Measurements from ENCODE around the gene CUL3.
"Not testable (repeated sequence)": the region's sequence is repeated elsewhere in the genome, so short reads cannot be mapped to it uniquely, and the experiment has no call there.

Gene CUL3

GRCh38 chr2:224585211-224586088 is at the start of gene CUL3:
Gene CUL3, minus strand, starts transcription at chr2:224585363. Its CDS starts 354 bp downstream, at chr2:224585009.
- H3K4me1 ChIP-seq (ENCODE audit: control insufficient read depth, insufficient read depth, low read length) = peaks cover 7% of the 10 kb centered on the region
- H3K4me3 ChIP-seq (ENCODE audit: low read length) = peak within 1 kb of the TSS; percentile 86
- H3K36me3 ChIP-seq (ENCODE audit: control insufficient read depth, insufficient read depth, low read length) = no peaks in the 10 kb centered on the region
- peak within 1 kb of the TSS; percentile 89 for H3K9ac ChIP-seq (ENCODE audit: low read length)
- peak within 1 kb of the TSS; percentile 92 for H3K27ac ChIP-seq (ENCODE audit: low read depth, low read length)
- no peaks in the 10 kb centered on the region for H3K27me3 ChIP-seq (ENCODE audit: control insufficient read depth, insufficient read depth, low read length)

GRCh38 chr2:224630659-224631550 is 45.7 kb upstream of the CUL3 start:
- Histone ChIP-seq H3K4me3 (ENCODE audit: low read length) (no peak overlapping the region), H3K4me1 (ENCODE audit: control insufficient read depth, insufficient read depth, low read length) (no peaks in the 10 kb centered on the region), H3K36me3 (ENCODE audit: control insufficient read depth, insufficient read depth, low read length) (no peaks in the 10 kb centered on the region), H3K27me3 (ENCODE audit: control insufficient read depth, insufficient read depth, low read length) (no peaks in the 10 kb centered on the region), H3K27ac (ENCODE audit: low read depth, low read length) (no peak overlapping the region), H3K9ac (ENCODE audit: low read length) (no peak overlapping the region)

- Histone ChIP-seq H3K4me3 (ENCODE audit: low read length) (no peak overlapping the region), H3K27ac (ENCODE audit: low read depth, low read length) (no peak overlapping the region), H3K9ac (ENCODE audit: low read length) (no peak overlapping the region), H3K36me3 (ENCODE audit: control insufficient read depth, insufficient read depth, low read length) (no peaks in the 10 kb centered on the region), H3K27me3 (ENCODE audit: control insufficient read depth, insufficient read depth, low read length) (no peaks in the 10 kb centered on the region), H3K4me1 (ENCODE audit: control insufficient read depth, insufficient read depth, low read length) (no peaks in the 10 kb centered on the region)
Observed at GRCh38 chr2:224628416-224628815, 43.3 kb upstream of the CUL3 start.

GRCh38 chr2:224626735-224627134 is 41.6 kb upstream of the CUL3 start:
- no peak overlapping the region for H3K27ac ChIP-seq (ENCODE audit: low read depth, low read length)
- H3K27me3 ChIP-seq (ENCODE audit: control insufficient read depth, insufficient read depth, low read length) = no peaks in the 10 kb centered on the region
- H3K9ac ChIP-seq (ENCODE audit: low read length) = no peak overlapping the region
- H3K4me3 ChIP-seq (ENCODE audit: low read length) = no peak overlapping the region
- H3K4me1 ChIP-seq (ENCODE audit: control insufficient read depth, insufficient read depth, low read length) = no peaks in the 10 kb centered on the region
- no peaks in the 10 kb centered on the region for H3K36me3 ChIP-seq (ENCODE audit: control insufficient read depth, insufficient read depth, low read length)

- no peaks in the 10 kb centered on the region for H3K36me3 ChIP-seq (ENCODE audit: control insufficient read depth, insufficient read depth, low read length)
- H3K4me3 ChIP-seq (ENCODE audit: low read length) = no peak overlapping the region
- H3K9ac ChIP-seq (ENCODE audit: low read length) = no peak overlapping the region
- H3K27me3 ChIP-seq (ENCODE audit: control insufficient read depth, insufficient read depth, low read length) = no peaks in the 10 kb centered on the region
- no peaks in the 10 kb centered on the region for H3K4me1 ChIP-seq (ENCODE audit: control insufficient read depth, insufficient read depth, low read length)
- no peak overlapping the region for H3K27ac ChIP-seq (ENCODE audit: low read depth, low read length)
Observed at GRCh38 chr2:224613543-224614286, 28.6 kb upstream of the CUL3 start.

- Histone ChIP-seq H3K4me1 (ENCODE audit: control insufficient read depth, insufficient read depth, low read length) (no peaks in the 10 kb centered on the region), H3K27ac (ENCODE audit: low read depth, low read length) (no peak overlapping the region), H3K27me3 (ENCODE audit: control insufficient read depth, insufficient read depth, low read length) (no peaks in the 10 kb centered on the region), H3K9ac (ENCODE audit: low read length) (no peak overlapping the region), H3K4me3 (ENCODE audit: low read length) (no peak overlapping the region), H3K36me3 (ENCODE audit: control insufficient read depth, insufficient read depth, low read length) (no peaks in the 10 kb centered on the region)
Observed at GRCh38 chr2:224612578-224612977, 27.4 kb upstream of the CUL3 start.

GRCh38 chr2:224611938-224612337 is 26.8 kb upstream of the CUL3 start:
- no peaks in the 10 kb centered on the region for H3K4me1 ChIP-seq (ENCODE audit: control insufficient read depth, insufficient read depth, low read length)
- no peak overlapping the region for H3K9ac ChIP-seq (ENCODE audit: low read length)
- no peaks in the 10 kb centered on the region for H3K36me3 ChIP-seq (ENCODE audit: control insufficient read depth, insufficient read depth, low read length)
- H3K27ac ChIP-seq (ENCODE audit: low read depth, low read length) = no peak overlapping the region
- no peaks in the 10 kb centered on the region for H3K27me3 ChIP-seq (ENCODE audit: control insufficient read depth, insufficient read depth, low read length)
- H3K4me3 ChIP-seq (ENCODE audit: low read length) = no peak overlapping the region

- no peak overlapping the region for H3K4me3 ChIP-seq (ENCODE audit: low read length)
Observed at GRCh38 chr2:224608104-224608503, 22.9 kb upstream of the CUL3 start.

GRCh38 chr2:224603746-224604500 is 18.8 kb upstream of the CUL3 start:
- H3K4me1 ChIP-seq (ENCODE audit: control insufficient read depth, insufficient read depth, low read length); H3K27ac ChIP-seq (ENCODE audit: low read depth, low read length); H3K27me3 ChIP-seq (ENCODE audit: control insufficient read depth, insufficient read depth, low read length); H3K36me3 ChIP-seq (ENCODE audit: control insufficient read depth, insufficient read depth, low read length); H3K4me3 ChIP-seq (ENCODE audit: low read length); H3K9ac ChIP-seq (ENCODE audit: low read length): not testable (repeated sequence)

More at GRCh38 chr2:224608104-224608503, 22.9 kb upstream of the CUL3 start:
- no peak overlapping the region for H3K27ac ChIP-seq (ENCODE audit: low read depth, low read length)
- no peaks in the 10 kb centered on the region for H3K4me1 ChIP-seq (ENCODE audit: control insufficient read depth, insufficient read depth, low read length)
- no peaks in the 10 kb centered on the region for H3K36me3 ChIP-seq (ENCODE audit: control insufficient read depth, insufficient read depth, low read length)
- no peak overlapping the region for H3K9ac ChIP-seq (ENCODE audit: low read length)
- H3K27me3 ChIP-seq (ENCODE audit: control insufficient read depth, insufficient read depth, low read length) = no peaks in the 10 kb centered on the region

- not testable (repeated sequence) for H3K4me3 ChIP-seq (ENCODE audit: low read length); H3K36me3 ChIP-seq (ENCODE audit: control insufficient read depth, insufficient read depth, low read length); H3K27me3 ChIP-seq (ENCODE audit: control insufficient read depth, insufficient read depth, low read length); H3K9ac ChIP-seq (ENCODE audit: low read length); H3K27ac ChIP-seq (ENCODE audit: low read depth, low read length); H3K4me1 ChIP-seq (ENCODE audit: control insufficient read depth, insufficient read depth, low read length)
Observed at GRCh38 chr2:224602778-224603375, 17.7 kb upstream of the CUL3 start.

- no peaks in the 10 kb centered on the region for H3K27me3 ChIP-seq (ENCODE audit: control insufficient read depth, insufficient read depth, low read length)
- H3K36me3 ChIP-seq (ENCODE audit: control insufficient read depth, insufficient read depth, low read length) = no peaks in the 10 kb centered on the region
- no peaks in the 10 kb centered on the region for H3K4me1 ChIP-seq (ENCODE audit: control insufficient read depth, insufficient read depth, low read length)
- H3K4me3 ChIP-seq (ENCODE audit: low read length) = no peak overlapping the region
- H3K9ac ChIP-seq (ENCODE audit: low read length) = no peak overlapping the region
- H3K27ac ChIP-seq (ENCODE audit: low read depth, low read length) = no peak overlapping the region
Observed at GRCh38 chr2:224601923-224602322, 16.8 kb upstream of the CUL3 start.

Measured in rectal smooth muscle tissue (tissue), 1 donor.